ENCODE data around the gene ESR2.
A peak's percentile ranks its signal among the peaks of the same experiment; 100 is the strongest.

ESR2 gene

DNA sequence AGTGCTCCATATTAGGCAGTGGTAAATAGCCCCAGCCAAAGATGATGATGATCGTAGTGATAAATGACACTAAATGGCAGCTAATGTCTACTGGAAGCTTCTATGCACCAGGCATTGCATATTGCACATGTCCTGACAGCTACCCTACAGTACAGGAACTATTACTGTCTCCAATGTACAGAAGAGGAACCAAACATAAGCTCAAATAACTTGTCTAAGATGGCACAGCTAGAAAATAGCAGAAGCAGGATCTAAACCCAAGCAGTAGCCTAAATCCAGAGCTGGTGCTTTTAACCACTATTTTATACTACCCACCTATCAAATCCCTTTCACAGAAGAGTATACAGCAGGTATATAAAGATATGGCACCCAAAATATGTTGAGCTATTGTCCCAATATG, 28.9 kb downstream of the ESR2 start:
- no peak for DNase-seq

DNA sequence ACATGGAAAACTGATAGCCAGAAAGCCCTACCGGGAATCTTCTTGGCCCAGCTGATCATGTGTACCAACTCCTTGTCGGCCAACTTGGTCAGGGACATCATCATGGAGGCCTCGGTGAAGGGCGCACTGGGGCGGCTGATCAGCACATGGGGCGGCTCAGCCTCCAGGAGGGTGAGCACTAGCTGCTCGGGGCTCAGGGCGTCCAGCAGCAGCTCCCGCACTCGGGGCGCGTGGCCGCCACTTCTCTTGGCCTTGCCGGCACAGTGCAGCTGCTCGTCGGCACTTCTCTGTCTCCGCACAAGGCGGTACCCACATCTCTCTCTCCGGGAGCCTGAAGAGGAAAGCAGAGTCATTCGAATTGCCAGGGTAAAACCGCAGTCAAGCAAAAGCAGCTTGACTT, 33.8 kb downstream of the ESR2 start:
- no peak for DNase-seq

DNA sequence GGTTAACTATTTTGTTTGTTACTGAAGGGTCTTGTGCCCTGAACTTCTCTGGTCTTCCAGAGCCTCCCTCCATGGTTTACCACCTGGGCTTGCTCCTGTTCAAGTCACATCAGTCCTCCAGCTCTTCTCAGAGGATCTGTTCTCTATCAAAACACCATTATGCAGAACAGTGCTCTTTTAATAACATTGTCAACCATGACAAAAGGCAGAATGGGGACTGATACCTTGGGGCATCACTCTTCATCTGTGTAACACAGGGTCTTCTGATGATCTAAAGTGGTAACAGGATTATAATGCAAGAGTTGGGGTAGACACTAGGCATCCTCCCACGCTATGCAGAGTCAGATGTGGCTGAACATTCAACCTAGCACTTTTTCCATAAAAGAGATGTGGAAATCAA, 38.4 kb downstream of the ESR2 start:
- no peak for DNase-seq

DNA sequence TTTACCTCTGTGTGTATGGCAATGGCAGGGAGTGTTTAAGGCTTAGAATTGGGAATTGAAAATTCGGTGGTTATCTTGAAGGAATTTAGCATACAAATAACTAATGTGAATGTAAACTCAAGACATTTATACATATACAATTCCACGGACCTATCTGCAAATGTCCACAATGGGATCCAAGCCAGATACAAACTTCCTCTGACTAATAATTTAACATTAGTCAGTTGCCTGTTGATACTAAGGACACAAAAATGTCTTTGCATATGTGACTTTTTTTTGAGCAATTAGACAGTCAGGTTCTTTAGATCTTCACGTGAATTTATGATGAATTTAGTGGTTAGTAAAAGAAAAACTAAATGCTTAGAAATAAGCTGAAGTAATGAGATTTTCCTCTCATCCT, 40.5 kb downstream of the ESR2 start:
- no peak for DNase-seq

DNA sequence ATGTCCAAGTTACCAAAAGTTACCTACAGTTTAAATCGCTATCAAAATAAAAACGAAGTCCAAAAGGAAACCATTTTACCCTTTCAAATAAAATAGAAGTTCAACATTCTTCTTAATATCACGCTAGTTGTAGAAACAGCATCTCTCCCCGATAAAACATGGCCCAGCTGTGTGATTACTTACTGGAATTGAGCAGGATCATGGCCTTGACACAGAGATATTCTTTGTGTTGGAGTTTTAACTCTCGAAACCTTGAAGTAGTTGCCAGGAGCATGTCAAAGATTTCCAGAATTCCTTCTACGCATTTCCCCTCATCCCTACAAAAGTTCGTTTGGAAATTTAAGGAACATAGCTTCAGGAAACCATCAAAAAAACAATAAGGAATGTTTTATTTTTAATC, 44.8 kb downstream of the ESR2 start:
- no peak for DNase-seq

DNA sequence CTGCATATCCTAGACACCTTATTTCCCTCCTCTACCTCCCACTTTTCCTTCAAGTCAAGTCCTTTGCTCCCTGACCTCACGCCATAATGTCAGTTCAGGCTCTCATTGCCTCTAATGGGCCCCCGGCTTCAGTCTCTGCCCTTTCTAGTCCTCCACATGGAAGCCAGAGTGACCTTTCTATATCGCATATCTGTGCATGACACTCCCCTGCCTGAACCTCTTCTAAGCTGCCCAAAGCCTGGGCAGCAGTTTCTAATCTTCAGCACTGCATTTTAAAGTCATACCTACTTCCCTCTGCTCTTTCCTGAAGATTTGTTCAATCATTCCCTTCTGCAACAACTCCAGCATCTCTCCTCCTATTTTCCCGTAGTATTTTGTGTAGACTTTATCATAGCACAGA, 45.5 kb downstream of the ESR2 start:
- DNase-seq = no peak

DNA sequence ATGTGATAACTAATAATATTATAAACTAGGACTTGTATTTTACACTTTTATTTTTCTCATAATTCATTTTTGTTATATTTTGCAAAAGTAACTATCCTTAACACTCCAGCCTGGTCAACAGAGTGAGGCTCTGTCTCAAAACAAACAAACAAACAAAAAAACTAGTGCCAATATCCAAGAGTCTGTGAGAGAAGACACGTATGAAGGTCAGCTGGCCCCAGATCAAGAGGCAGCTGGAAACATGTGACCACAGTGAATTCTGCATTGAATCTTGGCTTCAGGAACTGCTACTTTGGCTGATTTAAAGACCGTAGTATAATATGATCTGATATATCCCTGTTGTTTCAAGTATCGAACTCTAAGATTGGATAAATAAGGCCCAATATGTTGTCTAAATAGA, 47.0 kb downstream of the ESR2 start:
- DNase-seq = no peak

DNA sequence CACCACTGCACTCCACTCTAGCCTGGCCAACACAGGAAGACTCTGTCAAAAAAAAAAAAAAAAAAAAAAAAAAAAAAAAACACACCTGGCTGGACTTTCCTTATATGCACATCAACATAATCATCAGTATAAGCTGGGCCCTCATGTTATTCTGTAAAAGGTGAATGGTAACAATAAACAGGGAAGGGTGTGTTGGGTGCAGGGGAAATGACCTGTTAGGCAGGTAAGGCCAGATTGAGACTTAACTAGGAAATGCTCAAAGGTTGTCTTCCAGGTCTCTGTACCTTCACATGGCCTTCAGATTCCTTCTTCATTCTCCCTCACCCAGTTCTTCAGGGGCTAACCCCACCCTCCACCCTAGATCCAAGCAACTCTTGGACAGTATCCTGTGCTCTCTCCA, 47.5 kb downstream of the ESR2 start:
- no peak for DNase-seq

DNA sequence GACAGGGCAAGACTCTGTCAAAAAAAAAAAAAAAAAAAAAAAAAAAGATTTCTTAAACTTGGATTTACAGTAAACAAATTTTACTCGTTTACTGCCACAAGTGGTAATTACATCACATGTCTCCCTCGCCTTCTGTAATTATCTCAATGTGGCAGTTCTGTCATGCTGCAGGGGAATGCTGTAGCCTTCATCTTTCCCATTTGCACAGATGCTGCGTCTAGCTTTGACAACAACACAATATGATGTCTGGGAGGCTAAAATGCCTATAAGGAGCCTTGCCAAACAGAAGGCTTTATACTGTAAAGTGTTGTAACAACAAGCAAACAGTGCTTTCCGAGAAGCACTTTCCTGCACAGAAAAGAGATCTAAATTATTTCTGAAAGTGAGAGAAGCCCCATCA, 48.7 kb downstream of the ESR2 start:
- no peak for DNase-seq

DNA sequence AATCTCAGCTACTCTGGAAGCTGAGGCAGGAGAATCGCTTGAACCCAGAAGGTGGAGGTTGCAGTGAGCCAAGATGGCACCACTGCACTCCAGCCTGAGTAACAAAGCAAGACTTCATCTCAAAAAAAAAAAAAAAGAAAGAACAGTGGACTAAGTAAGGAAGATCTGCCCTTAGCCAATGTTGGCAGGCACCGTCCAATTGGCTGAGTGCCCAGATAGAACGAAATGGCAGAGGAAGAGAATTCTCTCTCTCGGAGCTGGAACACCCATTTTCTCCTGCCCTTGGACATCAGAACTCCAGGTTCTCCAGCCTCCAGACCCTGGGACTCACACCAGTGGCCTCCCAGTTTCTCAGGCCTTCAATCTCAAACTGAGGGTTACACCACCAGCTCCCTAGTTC, 49.9 kb downstream of the ESR2 start:
- DNase-seq = no peak

DNA sequence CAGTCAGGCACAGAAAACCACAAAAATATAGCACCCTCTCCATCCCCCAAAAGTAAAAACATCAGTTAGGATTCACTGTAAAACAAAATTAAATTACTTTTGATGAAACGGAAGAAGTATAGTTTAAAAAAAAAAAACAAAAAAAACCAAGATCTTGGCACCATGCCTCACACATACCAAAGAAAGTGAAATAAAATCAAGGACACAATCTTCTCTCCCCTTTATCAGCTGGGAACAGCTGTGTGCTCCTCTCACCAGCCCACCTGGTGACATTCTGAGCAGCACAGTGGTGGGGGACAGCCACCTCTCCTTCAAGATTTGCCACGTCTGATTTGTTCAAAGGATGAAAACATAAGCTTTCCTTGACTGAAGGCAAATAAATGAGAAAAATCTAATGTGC, 55.5 kb downstream of the ESR2 start:
- DNase-seq = no peak

DNA sequence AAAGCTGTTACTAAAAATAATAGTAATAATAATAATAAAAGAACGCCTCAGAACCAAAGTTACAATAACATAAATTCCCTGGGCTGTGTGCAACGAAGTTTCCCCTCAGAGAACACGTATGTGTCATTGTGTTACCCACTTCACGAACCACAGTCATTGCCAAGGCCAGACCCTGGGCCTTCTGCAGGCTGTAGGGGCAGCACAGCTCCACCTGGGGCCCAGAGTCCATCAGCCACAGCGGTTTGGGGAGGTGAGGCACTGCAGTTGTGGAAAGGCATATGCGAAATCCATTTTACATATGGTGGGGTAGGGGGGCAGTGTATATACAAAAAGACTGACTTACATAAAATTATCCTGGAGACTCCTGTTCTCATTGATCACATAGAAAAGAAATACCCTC, 56.1 kb downstream of the ESR2 start:
- no peak for DNase-seq

DNA sequence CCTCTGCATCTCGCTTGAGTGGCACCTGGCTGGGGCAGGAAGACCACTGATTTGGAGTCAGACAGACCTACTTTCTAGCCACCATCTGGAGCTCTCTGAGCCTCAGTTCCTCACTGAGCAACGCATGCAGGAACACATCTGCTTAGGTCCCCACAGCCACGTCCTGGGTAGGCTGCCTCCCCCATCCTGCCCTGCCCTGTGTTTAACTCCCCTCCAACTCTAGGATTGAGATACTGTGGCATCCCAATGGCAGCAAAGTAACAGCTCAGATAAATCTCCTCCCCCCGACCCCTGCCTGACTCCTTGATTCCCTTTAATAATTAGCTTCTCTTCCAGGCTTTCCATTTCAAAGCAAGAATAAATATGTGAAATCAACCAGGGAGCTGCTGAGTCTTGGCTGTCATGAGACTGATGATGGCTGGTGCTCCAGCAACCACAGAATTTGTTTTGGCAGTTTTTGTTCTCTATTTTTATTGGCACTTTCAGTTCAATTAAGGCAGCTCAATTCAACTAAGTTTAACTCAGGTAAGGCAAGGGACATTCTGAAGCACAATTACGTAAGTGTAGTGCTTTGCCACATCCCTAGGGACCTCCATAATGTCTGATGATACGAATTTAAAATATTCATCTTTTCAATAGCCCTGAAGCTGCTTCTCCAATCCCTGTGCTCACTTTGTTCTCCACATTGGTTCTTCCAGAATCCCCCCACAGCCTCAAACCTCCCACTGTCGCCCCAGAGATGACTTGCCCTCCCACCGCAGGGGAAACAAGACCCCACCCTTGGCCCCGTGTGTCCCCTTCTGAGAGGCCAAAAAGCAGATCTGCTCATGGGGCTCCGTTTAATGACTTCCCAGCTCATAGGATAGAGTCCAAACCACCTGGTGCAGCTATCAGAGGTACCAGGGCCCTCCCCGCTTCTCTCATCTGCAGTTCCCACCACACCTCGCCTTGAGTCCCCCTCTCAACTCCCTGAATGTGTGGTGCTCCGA, 58.2 kb downstream of the ESR2 start:
- no peak for DNase-seq

DNA sequence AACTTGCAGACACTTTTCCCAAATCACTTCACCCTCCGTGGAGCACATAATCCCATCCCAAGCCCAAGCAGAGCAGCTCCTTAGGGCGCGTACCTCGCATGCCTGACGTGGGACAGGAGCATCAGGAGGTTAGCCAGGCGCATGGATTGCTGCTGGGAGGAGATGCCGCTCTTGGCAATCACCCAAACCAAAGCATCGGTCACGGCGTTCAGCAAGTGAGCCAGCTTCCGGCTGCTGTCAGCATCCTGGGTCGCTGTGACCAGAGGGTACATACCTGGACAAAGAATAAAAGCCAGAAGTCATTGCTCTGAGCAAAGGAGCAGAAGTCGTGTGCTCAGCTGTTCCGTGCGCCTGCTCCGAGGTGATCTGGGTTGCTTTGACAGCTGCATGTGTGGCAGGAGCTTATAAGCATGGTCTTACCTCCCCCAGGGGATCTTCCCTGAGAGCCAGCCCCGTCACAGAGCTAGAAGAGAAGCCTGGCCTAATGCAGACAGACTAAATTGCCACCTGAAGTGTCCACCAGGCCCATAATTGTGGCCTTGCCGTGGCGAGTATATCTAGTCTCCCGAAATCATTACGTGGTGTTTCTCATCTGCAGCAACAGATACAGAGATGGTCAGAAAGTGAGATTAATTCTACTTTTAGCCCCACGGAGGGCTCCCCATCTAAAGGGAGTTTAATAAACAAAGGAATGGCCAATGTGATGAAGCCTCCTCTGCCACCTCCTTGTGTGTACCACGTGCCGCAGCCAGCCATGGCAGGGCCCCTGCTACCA, 59.1 kb downstream of the ESR2 start:
- peak; percentile 42 for DNase-seq

DNA sequence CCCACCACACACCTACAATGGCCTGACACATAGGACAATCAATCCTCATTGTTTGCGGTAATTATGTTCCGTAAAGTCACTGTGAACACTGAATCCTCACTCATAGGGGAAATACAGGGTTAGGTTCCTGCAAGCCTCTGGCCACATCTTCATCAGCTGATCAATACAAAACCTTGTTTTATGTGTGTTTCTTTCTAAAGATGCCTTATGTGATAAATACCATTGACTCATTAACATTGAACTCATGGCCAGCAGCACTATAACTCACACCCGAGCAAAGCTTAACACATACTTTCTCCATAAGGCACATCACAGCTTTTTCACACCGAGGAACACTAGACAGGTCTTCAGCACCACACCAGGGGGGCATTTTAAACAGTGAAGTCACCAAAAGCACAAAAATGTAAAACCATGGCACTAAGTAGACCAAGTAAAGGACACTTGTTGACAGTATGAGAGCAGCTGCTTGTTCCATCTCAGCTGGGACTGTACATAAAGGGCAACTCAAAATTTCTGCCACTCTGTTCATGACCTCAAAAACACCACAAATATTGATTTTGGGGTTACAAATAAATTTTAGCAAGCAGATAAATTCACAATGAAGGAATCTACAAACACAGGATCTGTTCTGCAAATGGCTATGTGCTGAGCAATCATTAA, 60.5 kb downstream of the ESR2 start:
- no peak for DNase-seq

DNA sequence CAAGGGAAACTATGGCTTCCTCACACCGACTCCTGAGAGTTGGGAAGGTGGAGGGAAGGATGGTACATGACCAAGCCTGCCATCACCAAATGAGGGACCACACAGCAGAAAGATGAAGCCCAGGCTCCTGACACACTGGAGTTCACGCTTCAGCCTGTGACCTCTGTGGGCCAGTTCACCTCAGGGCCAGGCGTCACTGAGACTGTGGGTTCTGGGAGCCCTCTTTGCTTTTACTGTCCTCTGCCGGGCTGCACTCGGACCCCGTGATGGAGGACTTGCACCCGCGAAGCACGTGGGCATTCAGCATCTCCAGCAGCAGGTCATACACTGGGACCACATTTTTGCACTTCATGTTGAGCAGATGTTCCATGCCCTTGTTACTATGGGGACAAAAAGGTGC, 61.2 kb downstream of the ESR2 start:
- no peak for DNase-seq

DNA sequence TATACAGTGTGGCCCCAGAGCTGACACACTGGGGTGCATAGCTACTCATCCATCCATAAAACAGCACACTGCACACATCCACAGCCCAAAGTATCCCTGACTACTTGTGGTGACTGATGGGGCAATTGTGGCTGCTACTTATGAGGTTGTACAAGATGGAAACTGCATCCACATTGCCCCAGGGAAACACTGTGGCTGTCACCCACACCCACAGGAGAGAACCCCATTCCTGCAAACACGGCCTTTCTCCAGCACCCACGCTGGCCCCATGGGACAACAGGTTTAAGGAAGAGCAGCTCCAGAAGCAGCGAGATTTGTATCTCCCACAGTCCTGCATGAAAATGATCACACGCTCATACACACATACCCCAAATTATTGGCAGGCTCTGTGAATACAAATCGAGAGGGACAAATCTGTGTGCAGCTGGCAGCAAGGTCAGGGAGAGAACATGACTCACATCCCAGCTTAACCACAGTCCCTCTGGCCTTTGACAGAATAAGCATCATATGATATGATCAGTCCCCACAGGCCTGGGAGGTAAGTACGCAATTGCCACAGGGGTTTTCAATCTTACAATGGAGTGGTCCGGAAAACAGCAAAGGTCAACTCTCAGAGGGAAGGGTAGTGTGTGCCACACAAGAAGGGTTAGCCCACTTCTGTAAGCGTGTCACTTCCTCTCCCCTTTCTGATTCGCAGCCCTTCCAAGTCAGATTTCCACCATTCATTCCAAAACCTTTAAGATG, 61.9 kb downstream of the ESR2 start:
- no peak for DNase-seq

DNA sequence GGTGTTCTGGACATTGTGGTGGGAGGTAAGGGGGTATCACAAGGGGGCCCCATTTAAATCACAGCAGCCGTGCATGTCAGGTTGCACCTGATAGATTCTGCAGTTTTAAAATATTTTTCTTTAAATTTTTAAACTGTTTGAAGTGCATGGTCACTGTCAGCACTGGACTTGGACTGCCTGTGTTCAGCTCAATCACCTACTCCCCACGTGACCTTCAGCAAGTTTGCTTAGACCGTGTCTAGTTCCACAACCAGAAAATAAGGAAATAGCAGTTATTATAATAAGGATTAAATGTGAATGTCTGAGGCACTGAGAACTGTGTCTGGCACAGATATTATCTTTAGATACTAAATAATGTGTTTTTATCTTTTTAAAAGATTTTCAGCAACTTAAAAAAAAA, 64.7 kb downstream of the ESR2 start:
- DNase-seq = no peak

DNA sequence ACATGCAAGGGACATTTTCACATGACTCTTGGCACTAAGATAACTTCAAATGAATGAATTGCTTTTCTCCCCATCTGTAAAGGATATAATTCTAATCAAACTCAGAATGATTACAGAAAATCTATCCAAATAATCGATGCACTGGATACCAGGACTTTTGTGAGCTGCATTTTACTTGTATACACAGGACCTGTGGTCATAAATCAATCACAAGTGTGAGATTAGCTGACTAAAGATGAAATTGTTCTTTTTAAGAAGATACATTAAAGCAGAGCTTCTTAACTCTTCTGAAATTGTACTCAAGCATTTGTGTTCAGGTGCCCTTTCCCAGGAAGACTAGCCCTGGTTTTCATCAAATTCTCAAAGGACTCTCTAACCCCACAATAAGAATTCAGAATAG, 66.3 kb downstream of the ESR2 start:
- DNase-seq = no peak

DNA sequence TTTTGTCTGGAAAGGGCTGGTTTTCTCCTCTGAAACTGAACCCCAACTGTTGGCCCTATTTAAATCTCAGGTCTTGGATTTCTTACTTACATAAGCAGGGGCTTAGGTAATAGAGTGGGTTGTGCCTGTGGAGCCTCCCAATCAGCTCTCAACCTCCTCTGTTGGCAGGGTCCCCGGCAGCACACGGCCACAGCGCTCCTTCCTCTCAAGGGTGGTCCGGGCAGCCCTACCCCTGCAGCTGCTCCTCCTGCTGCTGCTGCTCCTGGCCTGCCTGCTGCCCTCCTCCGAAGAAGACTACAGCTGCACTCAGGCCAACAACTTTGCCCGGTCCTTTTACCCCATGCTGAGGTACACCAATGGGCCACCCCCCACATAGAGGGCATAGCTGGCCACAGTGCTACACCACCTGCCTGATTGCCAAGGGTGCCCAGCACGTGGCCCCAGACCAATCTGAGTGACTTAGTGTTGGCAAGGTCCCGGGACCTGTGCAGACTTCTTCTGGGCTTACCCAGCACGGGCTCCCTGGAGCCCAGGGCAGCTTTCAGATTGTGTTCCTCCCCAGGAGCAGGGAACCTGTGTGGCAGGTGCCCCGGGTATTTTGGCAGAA, 68.9 kb downstream of the ESR2 start:
- DNase-seq = no peak

DNA sequence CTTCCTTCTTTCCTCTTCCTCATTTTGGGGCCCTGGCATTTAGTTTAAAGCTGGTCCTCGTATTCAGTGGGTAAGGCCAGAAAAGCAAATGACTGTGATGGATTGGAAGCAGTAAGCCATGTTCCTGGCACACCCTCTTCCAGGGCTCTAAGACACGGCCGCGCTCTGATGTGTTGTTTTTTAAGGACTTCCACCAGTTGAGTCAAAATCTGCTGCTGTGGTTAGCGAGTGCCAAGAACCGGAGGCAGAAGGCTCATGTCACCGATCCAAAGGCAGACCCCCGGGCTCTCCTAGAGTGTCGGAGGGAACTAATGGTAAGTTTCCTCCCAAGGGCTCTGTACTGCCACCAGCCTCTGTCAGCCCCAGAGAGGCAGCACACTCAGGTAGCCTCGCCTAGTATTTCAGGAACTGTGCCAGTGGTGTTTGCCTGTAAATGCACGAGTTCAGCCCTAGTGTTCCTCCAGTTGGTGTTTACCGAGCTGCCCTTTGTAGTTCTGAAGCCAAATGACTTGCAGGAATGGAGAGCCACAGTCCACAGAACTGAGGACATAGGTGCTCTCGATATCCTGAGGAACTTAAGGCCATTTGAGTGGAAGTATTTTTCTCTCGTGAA, 72.7 kb downstream of the ESR2 start:
- DNase-seq = no peak

DNA sequence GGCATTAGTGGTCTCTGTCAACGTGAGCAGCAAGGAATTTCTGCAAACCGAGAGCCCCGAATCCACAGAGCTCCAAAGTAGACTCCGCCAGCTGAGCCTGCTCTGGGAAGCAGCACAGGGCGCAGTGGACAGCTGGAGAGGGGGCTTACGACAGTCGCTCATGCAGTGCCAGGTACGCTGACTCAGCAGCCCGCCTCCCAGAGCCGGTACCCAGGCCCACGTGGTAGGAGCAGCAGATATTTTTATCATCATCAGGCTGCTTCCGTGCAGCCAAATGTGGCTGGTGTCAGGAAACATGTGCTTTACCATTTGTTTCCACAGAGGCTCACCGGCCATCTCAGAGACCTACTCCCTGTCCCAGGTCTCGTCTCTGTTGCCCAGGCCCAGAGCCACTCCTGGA, 73.7 kb downstream of the ESR2 start:
- DNase-seq = no peak
